DND-41 (cell line): ENCODE results near the gene LCN2.

Source experiments
- ATAC-seq: fragments of 200-7000 bp; cut with Tn5 transposase; 3 replicates; pipeline ENCODE4 v1.9.1; 2021; ENCODE audit warnings: low read depth; ENCODE audit not compliant: insufficient read depth
- DNase-seq: peaks from one replicate; pipeline ENCODE4 v3.0.0-alpha.2; 2020
- H2AFZ ChIP-seq: 2 replicates; pipeline ENCODE4 v1.6.0; 2012; ENCODE audit warnings: low read depth, low read length
- H3K27ac ChIP-seq: 2 replicates; pipeline ENCODE4 v1.5.1; 2012; ENCODE audit warnings: low read length, inconsistent platforms
- H3K27me3 ChIP-seq: fragments of 200-600 bp; sonication (generic); 2 replicates; pipeline ENCODE4 v1.6.0; 2012; ENCODE audit warnings: low read length, mild to moderate bottlenecking, inconsistent platforms; ENCODE audit not compliant: insufficient read depth, poor library complexity
- H3K36me3 ChIP-seq: 2 replicates; pipeline ENCODE4 v1.5.1; 2012; ENCODE audit warnings: low read length, inconsistent platforms; ENCODE audit not compliant: insufficient read depth
- H3K4me1 ChIP-seq: 2 replicates; pipeline ENCODE4 v1.5.1; 2012; ENCODE audit warnings: mild to moderate bottlenecking, low read length; ENCODE audit not compliant: insufficient read depth
- H3K4me2 ChIP-seq: 2 replicates; pipeline ENCODE4 v1.6.0; 2012; ENCODE audit warnings: mild to moderate bottlenecking, moderate library complexity, low read length, inconsistent platforms; ENCODE audit not compliant: insufficient read depth
- H3K4me3 ChIP-seq, 2 experiments: fragments of 200-600 bp in 1 of 2; shearing (Covaris generic) in 1 of 2; 2 replicates each; pipeline ENCODE4 v1.5.1; 2012 to 2016; ENCODE audit warnings: inconsistent platforms in 2 of 2, low read length in 2 of 2, mild to moderate bottlenecking in 2 of 2, low read depth in 1 of 2, moderate library complexity in 1 of 2
- H3K79me2 ChIP-seq: 2 replicates; pipeline ENCODE4 v1.6.0; 2012; ENCODE audit warnings: low read length, inconsistent platforms; ENCODE audit not compliant: insufficient read depth
- H3K9ac ChIP-seq: 2 replicates; pipeline ENCODE4 v1.6.0; 2012; ENCODE audit warnings: low read depth, mild to moderate bottlenecking, inconsistent platforms, low read length, moderate library complexity
- H3K9me3 ChIP-seq: 2 replicates; pipeline ENCODE4 v1.5.1; 2012; ENCODE audit warnings: low read length, moderate library complexity, mild to moderate bottlenecking, inconsistent platforms; ENCODE audit not compliant: insufficient read depth, severe bottlenecking
- H4K20me1 ChIP-seq: 2 replicates; pipeline ENCODE4 v1.6.0; 2012; ENCODE audit warnings: low read length; ENCODE audit not compliant: insufficient read depth
- CTCF ChIP-seq: IDR thresholded peaks from 2 replicates; pipeline ENCODE4 v1.5.1; 2012; ENCODE audit warnings: borderline replicate concordance, low read length, moderate library complexity, mild to moderate bottlenecking; ENCODE audit not compliant: poor library complexity, severe bottlenecking; ENCODE audit errors: extremely low read depth
- EZH2 ChIP-seq: IDR thresholded peaks from 3 replicates; pipeline ENCODE4 v1.6.1; 2012; ENCODE audit warnings: borderline replicate concordance, low read depth, mild to moderate bottlenecking, moderate library complexity, low read length, inconsistent platforms; ENCODE audit not compliant: severe bottlenecking

LCN2 gene

DNA sequence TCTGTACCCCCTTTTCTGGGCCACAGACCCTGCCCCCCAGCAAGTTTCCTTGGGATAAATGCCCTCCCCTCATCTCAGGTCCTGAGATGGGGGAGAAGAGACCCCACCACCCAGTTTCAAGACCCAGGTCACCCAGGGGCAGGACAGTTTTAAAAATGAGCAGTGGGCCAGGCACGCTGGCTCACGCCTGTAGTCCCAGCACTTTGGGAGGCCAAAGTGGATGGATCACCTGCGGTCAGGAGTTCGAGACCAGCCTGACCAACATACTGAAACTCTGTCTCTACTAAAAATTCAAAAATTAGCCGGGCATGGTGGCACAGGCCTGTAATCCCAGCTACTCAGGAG is 27.8 kb upstream of the LCN2 start:
- peaks cover 49% of the 10 kb centered on the region for H3K36me3 ChIP-seq
- no peak overlapping the region for H3K27ac ChIP-seq
- no peak overlapping the region for H2AFZ ChIP-seq
- peaks cover 26% of the 10 kb centered on the region for H4K20me1 ChIP-seq
- H3K9me3 ChIP-seq = no peaks in the 10 kb centered on the region
- H3K4me1 ChIP-seq = peaks cover 22% of the 10 kb centered on the region
- H3K9ac ChIP-seq = no peak overlapping the region
- H3K79me2 ChIP-seq = peaks cover 21% of the 10 kb centered on the region
- no peak for DNase-seq
- no peak overlapping the region for H3K4me3 ChIP-seq
- no peaks in the 10 kb centered on the region for H3K27me3 ChIP-seq
- TF ChIP-seq EZH2 = no peak
- no peak for TF ChIP-seq CTCF
- H3K4me2 ChIP-seq = no peak overlapping the region
- no peak for ATAC-seq

- ATAC-seq (no peak), DNase-seq (no peak)
- H3K79me2 ChIP-seq = peaks cover 27% of the 10 kb centered on the region
- H3K4me3 ChIP-seq = no peak overlapping the region
- no peak overlapping the region for H3K27ac ChIP-seq
- H2AFZ ChIP-seq = no peak overlapping the region
- peaks cover 49% of the 10 kb centered on the region for H3K36me3 ChIP-seq
- peaks cover 27% of the 10 kb centered on the region for H3K4me1 ChIP-seq
- H3K27me3 ChIP-seq = no peaks in the 10 kb centered on the region
- peaks cover 26% of the 10 kb centered on the region for H4K20me1 ChIP-seq
- no peak overlapping the region for H3K9ac ChIP-seq
- H3K9me3 ChIP-seq = no peaks in the 10 kb centered on the region
- H3K4me2 ChIP-seq = no peak overlapping the region
- TF ChIP-seq CTCF (no peak), EZH2 (no peak)
Measured at GRCh38 chr9:128121924-128122808, 27.1 kb upstream of the LCN2 start.

DNA sequence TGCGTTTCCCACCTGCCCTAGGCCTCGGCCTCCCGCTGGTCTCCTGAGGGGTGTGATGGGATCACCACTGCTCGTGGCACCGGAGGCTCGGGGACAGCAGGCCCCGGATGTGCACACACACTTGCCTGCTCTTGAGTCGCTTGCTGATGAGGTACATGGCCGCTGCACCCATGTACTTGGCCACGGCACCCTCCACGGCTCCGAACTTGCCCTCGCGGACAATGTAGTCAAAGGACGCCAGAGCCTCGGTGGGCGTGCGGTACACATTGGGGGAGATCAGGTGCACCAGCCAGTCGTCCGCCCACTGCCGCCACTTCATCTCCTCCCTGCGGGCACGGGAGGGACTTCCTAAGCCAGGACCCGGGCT is 26.5 kb upstream of the LCN2 start:
- no peak overlapping the region for H3K9ac ChIP-seq
- no peak for DNase-seq
- no peak overlapping the region for H3K27ac ChIP-seq
- peaks cover 31% of the 10 kb centered on the region for H3K79me2 ChIP-seq
- no peaks in the 10 kb centered on the region for H3K27me3 ChIP-seq
- H2AFZ ChIP-seq = no peak overlapping the region
- TF ChIP-seq EZH2 (no peak), CTCF (no peak)
- H3K4me3 ChIP-seq = no peak overlapping the region
- no peak overlapping the region for H3K4me2 ChIP-seq
- peaks cover 25% of the 10 kb centered on the region for H3K4me1 ChIP-seq
- peaks cover 49% of the 10 kb centered on the region for H3K36me3 ChIP-seq
- no peaks in the 10 kb centered on the region for H3K9me3 ChIP-seq
- no peak for ATAC-seq
- peaks cover 26% of the 10 kb centered on the region for H4K20me1 ChIP-seq
